GM12874 (cell line): ENCODE results near the gene APMAP.

Source experiments
- TF ChIP-seq, protein P1 (sequence below): IDR thresholded peaks from 2 replicates; pipeline ENCODE4 v1.5.1; 2011; ENCODE audit warnings: low read depth, mild to moderate bottlenecking, control low read depth, low read length, moderate library complexity; ENCODE audit not compliant: insufficient read depth

The APMAP gene

DNA sequence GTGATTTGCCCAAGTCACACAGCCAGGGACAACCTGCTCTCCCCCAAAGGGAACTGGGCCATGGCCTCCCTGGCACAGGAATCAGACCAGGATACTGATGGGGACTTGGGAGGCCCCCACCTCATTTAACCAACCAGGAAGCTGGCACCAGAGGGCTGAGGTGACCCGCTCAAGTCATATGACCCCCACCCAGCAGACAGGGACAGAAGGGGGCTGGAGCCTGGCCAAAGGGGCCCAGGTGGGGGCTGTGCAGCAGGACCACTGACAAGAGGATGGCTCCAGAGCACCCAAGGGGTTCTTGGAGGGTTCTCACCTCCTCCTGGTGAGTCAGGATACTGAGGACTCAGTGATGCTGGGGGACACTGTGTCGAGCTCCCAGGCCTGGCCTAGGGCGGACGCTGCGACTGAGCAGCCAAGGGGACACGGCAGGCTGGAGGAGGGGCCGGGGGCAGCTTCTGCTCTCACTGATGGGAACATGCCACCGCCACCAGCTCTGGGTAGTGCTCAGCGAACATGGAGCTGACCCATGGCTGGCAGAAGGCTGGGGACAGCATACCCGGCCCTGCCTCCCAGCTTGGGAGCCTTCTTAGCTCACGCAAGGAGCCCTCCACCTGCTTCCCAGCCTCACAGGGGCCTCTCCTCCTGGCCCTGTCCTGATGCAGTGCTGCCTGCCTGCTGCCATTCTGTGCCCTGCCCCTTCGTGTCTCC is 42.3 kb downstream of the APMAP start:
- TF ChIP-seq, protein P1, sequence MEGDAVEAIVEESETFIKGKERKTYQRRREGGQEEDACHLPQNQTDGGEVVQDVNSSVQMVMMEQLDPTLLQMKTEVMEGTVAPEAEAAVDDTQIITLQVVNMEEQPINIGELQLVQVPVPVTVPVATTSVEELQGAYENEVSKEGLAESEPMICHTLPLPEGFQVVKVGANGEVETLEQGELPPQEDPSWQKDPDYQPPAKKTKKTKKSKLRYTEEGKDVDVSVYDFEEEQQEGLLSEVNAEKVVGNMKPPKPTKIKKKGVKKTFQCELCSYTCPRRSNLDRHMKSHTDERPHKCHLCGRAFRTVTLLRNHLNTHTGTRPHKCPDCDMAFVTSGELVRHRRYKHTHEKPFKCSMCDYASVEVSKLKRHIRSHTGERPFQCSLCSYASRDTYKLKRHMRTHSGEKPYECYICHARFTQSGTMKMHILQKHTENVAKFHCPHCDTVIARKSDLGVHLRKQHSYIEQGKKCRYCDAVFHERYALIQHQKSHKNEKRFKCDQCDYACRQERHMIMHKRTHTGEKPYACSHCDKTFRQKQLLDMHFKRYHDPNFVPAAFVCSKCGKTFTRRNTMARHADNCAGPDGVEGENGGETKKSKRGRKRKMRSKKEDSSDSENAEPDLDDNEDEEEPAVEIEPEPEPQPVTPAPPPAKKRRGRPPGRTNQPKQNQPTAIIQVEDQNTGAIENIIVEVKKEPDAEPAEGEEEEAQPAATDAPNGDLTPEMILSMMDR: no peak

DNA sequence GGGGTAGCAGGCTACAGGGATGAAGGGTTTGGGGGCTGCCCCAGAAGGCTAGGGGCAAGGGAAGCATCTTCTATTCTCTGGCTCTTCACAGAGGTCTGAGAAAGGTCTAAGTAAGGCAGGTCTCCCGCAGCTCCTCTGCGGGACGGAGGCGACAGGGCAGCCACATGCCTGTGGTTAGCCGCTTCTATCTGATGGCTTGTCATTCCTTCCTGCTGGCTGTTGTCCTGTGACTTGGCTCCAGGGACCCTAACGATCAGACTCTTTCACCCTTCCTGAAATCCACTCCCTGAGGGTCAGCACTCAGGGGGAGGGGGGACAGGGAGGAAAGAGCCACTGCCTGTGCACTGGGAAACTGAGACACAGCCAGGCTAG is 42.8 kb downstream of the APMAP start:
- TF ChIP-seq, protein P1: no peak

DNA sequence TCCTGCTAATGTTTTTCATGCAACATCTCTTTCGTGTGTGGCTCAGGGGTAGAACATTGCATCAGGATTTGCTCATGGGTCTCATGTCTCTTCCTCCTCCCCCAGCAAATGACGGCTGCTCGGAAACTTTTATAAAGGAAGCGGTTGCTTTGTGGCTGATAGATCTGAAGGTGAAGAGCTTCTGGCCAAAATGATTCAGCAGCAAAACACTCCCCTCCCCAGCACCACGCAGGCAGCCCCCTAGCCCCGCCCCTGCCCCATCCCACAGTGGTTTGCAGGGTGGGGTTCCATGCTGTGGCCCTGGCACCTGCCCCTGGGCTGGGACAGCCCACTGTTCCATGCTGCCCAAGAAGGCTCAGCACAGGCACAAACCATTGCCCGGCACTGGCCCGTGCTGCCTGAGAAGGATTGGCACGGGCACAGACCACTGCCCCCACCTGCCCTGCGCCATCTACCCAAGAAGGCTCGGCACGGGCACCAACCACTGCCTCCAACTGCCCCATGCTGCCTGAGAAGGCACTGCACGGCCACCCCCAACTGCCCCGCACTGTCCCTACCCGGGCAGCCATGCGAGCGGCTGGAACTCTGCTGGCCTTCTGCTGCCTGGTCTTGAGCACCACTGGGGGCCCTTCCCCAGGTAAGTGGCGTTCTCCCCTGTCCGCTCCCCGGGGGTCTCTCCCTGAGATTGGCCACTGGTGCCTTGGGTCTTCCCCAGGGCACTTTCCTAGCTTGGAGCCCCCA is 43.4 kb downstream of the APMAP start, which contains the start of gene CST7:
Gene CST7 (plus strand): TSS at position 331 of the 741 bp plus-strand sequence. CDS start 237 bp downstream, at position 568.
- TF ChIP-seq, protein P1: no peak

DNA sequence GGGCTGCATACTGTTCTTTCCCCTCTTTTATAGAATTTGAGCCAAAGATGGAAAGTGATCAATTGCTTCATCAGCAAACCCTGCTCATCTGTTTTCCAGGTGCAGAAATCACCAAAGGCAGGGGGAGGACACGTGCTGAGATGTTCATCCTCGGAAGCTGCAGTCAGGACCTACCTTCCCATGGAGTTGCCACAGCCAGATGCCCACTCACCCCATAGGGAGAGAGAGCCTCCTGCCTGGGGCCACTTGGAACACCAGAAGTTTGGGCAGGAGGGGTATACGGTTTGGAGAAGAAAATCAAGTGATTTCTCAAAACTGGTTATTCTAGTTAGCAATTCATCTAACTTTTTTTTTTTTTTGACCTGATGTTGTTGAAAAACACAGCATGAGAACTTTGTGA is 48.8 kb downstream of the APMAP start:
- TF ChIP-seq, protein P1: no peak

DNA sequence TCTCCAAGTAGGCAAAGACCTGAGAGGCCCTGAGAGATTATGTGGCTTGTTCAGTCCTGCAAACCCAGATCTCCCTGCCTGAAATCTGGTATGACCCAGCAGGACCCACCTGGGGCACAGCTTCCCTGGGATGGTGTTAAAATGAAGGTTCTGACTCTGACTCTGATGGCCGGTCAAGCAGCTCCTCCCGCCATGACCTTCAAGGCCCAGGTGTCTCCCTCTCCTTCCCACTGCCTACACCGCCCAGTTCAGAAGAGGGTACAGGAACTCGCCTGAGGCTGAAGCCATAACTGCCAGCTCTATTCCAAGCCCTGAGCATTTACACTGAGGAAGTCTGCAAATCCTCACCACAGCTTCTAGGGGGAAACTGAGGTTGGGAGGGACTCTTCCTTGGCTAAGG is 49.4 kb downstream of the APMAP start:
- TF ChIP-seq, protein P1: no peak

DNA sequence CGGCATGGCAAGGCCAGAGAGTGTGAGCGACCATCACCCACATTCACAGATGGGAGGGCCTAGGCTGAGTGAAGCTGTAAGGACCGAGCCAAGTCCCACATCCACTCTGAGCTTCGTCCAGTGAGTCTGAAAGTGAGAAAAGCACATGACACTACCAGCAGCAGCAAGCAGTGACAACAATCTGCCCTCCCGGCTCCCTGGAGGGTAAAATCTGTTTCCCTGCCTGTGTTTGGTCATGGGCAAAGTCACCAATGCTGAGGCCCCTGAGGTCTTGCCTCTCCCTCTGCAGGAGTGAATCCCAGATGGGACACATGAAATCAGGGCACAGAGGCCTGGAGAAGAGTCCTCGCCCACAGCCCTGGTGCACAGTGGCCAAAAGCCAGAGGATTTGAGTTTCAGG is 49.9 kb downstream of the APMAP start:
- TF ChIP-seq, protein P1: no peak

DNA sequence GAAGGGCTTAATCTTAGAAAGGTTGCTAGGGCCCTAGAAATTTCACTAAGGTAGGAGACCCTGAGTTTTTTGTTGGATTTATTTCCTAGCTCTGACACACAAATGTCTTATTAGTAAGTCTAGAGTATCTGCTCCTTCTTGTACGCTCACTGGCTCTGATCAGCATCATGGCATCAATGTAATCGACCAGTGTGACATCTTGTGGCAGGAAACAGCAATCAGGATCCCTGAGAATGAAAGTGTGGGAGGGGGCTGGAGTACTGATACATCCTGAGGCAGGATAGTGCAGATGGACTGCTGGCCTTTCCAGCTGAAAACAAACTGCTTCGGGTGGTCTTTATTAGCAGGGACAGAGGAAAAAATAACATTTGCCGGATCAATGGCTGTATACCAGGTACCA is 53.5 kb downstream of the APMAP start:
- TF ChIP-seq, protein P1: no peak
